Heart right ventricle (tissue), 16 donors: ENCODE measurements around the gene LYRM2. TPM values are rescaled to one million over a fixed set of nuclear protein-coding genes. Genes with fewer than 3 reads are reported as not detected.
A peak's percentile ranks its signal among the peaks of the same experiment; 100 is the strongest.

ENCODE experiments used
- ATAC-seq, 8 donors: fragments of 200-7000 bp; cut with Tn5 transposase; one replicate each; pipeline ENCODE4 v1.9.1; 2020; ENCODE audit warnings: mild to moderate bottlenecking in 8 of 8, moderate library complexity in 8 of 8, moderate number of reproducible peaks in 1 of 8
- DNase-seq, 2 donors: peaks; one replicate each; pipeline ENCODE4 v3.0.0-alpha.2; 2020
- H3K27ac ChIP-seq, 10 donors: fragments of 200-600 bp; sonication (generic) in 2 of 10; one replicate each; pipeline versions ENCODE4 v1.5.0 to v1.8.0; 2020 to 2022; ENCODE audit warnings: mild to moderate bottlenecking in 3 of 10
- H3K27me3 ChIP-seq, 7 donors: fragments of 200-600 bp; one replicate each; pipeline ENCODE4 v1.8.0; 2021 to 2022; ENCODE audit warnings: mild to moderate bottlenecking in 2 of 7
- H3K36me3 ChIP-seq, 9 donors: fragments of 200-600 bp; sonication (generic) in 1 of 9; one replicate each; pipeline versions ENCODE4 v1.5.0 to v1.8.0; 2020 to 2022; ENCODE audit warnings: mild to moderate bottlenecking in 2 of 9
- H3K4me1 ChIP-seq, 9 donors: fragments of 200-600 bp; sonication (generic) in 1 of 9; one replicate each; pipeline versions ENCODE4 v1.5.0 to v1.8.0; 2020 to 2022; ENCODE audit warnings: mild to moderate bottlenecking in 4 of 9
- H3K4me3 ChIP-seq, 10 donors: fragments of 200-600 bp; sonication (generic) in 2 of 10; one replicate each; pipeline versions ENCODE4 v1.5.0 to v1.8.0; 2020 to 2022; ENCODE audit warnings: mild to moderate bottlenecking in 7 of 10, moderate library complexity in 2 of 10
- H3K9me3 ChIP-seq, 11 donors: fragments of 200-600 bp in 10 of 11; sonication (generic) in 2 of 11; one replicate each; pipeline versions ENCODE4 v1.5.0 to v1.8.0; 2013 to 2022; ENCODE audit warnings: mild to moderate bottlenecking in 2 of 11, control low read depth in 1 of 11, moderate library complexity in 1 of 11
- WGBS, 2 donors: extraction: QIAGEN DNeasy Blood & Tissue Kit; methylation state at CpG; one replicate each; pipeline ENCODE4 v1.1.7; 2013; ENCODE audit warnings: inconsistent platforms in 1 of 2; 5-methylcytosine and 5-hydroxymethylcytosine counted together
- intact Hi-C, 10 donors: fragments of 100-400 bp; cut with DNase I; formaldehyde crosslinking; loops; one replicate each; pipeline versions ENCODE4 v1.11.1 to v1.14.2; 2022
- long read RNA-seq, 3 donors: library from polyadenylated mRNA; unstranded; transcript quantifications; one replicate each; pipeline ENCODE4 v2.0.0, GENCODE V29; 2020 to 2021
- polyA plus RNA-seq, 2 donors: library from polyadenylated mRNA; stranded (reverse); fragments of 200-250 nt; gene quantifications; one replicate each; pipeline ENCODE4 v1.2.3, GENCODE V29; 2013
- total RNA-seq, 10 donors: library from RNA; stranded (reverse); fragmentation: NEBNext Ultra II Directional in 3 of 10; extraction: Animal tissue kit (Norgen Biotek cat#: 25700) in 3 of 10; gene quantifications; one replicate each; pipeline versions ENCODE4 v1.2.1 to v1.2.4, GENCODE V29; 2021 to 2023
- TF ChIP-seq, protein P1 (sequence below), 9 donors: fragments of 200-600 bp; sonication (generic) in 2 of 9; IDR thresholded peaks; one replicate each; pipeline versions ENCODE4 v1.5.0 to v1.8.0; 2021 to 2022; ENCODE audit warnings: antibody characterized with exemption in 9 of 9, mild to moderate bottlenecking in 5 of 9, moderate library complexity in 1 of 9
- donor health status: Arrhythmogenic right ventricular cardiomyopathy.
- donor health status: ischemic (EF 13 %, LVEDD 7.1; RV severe dilation, severe dysfunction).
- donor health status: healthy with polysubstance abuse.
- donor health status: DM: no; HTN: yes; CAD: no.
- donor health status: DM: no; HTN: no; CAD: no.
- donor health status: ischemic (EF 25% LVEDD 6.9; RV normal size, moderate dysfunction).
- donor health status: ischemic (EF 25% LVEDD 5.7; RV mildly dilated, moderate dysfunction).
- donor health status: healthy.
- donor health status: DM: yes; HTN: yes; CAD: no.
- donor health status: Ischemic cardiomyopathy.
- donor health status: ischemic (EF 35%, LVEDD 5.7; RV mildly dilated, moderate dysfunction).
- donor health status: nonischemic (EF 11% LVEDD 7.7; RV severe dilation, severe dysfunction).
- donor health status: DM: yes; HTN: yes; CAD: no.
- donor health status: PGD.
- donor health status: ischemic (EF 29% LVEDD 5.4; RV normal size, mild dysfunction).
- donor health status: nonischemic (EF 23%, LVEDD 6.1; RV moderate dilation, normal function).

LYRM2 gene, protein sequence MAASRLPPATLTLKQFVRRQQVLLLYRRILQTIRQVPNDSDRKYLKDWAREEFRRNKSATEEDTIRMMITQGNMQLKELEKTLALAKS
- total RNA-seq (10 to 100 TPM; 36.2 to 58.2 (median 46.9) TPM), polyA plus RNA-seq (10 to 100 TPM; 10.9 to 16.4 TPM)
- long read RNA-seq, donor 1, full-length matches to known transcripts = 39 of 48 reads
- long read RNA-seq, donor 1, partial matches to known transcripts = 1 of 48 reads
- long read RNA-seq, donor 1, other reads (novel, unspliced or antisense) = 8 of 48 reads
- long read RNA-seq, donor 2, full-length matches to known transcripts = 47 of 54 reads
- long read RNA-seq, donor 2, partial matches to known transcripts = 0 of 54 reads
- long read RNA-seq, donor 2, other reads (novel, unspliced or antisense) = 7 of 54 reads
- long read RNA-seq, donor 3, full-length matches to known transcripts = 25 of 34 reads
- long read RNA-seq, donor 3, partial matches to known transcripts = 2 of 34 reads
- long read RNA-seq, donor 3, other reads (novel, unspliced or antisense) = 7 of 34 reads

DNA sequence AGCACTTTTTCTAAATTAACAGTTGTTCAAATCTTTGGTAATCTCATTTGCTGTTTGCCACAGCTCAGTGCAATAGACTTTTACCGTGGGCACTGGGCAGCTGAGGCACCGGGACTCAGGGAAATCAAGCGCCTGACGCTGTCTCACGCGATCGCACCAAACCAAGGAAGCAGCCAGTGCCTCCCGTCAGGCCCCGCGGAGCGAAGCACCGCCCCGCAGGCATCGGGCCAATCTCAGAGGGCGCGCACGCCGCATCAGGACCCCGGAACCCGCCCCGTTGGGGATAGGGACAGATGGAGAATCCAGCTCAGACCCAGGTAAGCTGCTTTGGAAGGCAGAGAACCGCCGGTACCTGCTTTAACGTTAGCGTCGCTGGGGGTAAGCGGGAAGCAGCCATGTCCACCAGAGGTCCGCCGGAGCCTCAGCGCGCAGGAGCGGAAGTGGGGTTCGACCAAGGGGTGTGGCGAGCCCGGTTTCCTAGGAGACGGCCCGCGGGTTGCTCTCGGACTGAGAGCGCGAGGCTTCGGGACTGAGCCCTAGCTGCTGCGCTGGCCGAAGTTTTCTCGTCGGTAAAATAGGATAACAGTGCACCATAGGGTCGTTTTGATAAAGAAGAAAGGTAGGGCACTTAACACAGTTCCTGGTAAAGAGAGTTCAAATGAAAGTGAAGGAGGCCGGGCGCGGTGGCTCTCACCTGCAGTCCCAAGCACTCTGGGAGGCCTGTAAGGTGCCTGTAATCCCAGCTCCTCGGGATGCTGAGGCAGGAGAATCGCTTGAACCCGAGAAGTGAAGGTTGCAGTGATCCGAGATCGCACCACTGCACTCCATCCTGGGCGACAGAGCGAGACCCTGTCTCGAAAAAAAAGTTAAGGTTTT lies at the start of gene LYRM2:
LYRM2 (minus strand) TSS at position 428 of the 876 bp plus-strand sequence; CDS start at position 397, 31 bp downstream.
- 1 to 3% methylated on average over 58 of the region's 58 CpGs for WGBS, 2 donors
- ATAC-seq (peak; percentile 99 to 100 (median 99)), DNase-seq (peak; percentile 95)
- Histone ChIP-seq H3K9me3 (no peaks in the 10 kb centered on the region), H3K36me3 (peaks cover 0 to 51% (median 3%) of the 10 kb centered on the region in 9 donors), H3K27me3 (no peaks in the 10 kb centered on the region), H3K27ac (peak within 1 kb of the TSS; percentile 87 to 95 (median 92)), H3K4me3 (peak within 1 kb of the TSS; percentile 63 to 81 (median 70)), H3K4me1 (peaks cover 3 to 27% (median 18%) of the 10 kb centered on the region in 9 donors)
- TF ChIP-seq, protein P1, sequence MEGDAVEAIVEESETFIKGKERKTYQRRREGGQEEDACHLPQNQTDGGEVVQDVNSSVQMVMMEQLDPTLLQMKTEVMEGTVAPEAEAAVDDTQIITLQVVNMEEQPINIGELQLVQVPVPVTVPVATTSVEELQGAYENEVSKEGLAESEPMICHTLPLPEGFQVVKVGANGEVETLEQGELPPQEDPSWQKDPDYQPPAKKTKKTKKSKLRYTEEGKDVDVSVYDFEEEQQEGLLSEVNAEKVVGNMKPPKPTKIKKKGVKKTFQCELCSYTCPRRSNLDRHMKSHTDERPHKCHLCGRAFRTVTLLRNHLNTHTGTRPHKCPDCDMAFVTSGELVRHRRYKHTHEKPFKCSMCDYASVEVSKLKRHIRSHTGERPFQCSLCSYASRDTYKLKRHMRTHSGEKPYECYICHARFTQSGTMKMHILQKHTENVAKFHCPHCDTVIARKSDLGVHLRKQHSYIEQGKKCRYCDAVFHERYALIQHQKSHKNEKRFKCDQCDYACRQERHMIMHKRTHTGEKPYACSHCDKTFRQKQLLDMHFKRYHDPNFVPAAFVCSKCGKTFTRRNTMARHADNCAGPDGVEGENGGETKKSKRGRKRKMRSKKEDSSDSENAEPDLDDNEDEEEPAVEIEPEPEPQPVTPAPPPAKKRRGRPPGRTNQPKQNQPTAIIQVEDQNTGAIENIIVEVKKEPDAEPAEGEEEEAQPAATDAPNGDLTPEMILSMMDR (IDR thresholded peaks at IDR 0.05) = peak in 4 of 9 donors; percentile 8 to 43 (median 34)
- intact Hi-C loops = no loop called here

DNA sequence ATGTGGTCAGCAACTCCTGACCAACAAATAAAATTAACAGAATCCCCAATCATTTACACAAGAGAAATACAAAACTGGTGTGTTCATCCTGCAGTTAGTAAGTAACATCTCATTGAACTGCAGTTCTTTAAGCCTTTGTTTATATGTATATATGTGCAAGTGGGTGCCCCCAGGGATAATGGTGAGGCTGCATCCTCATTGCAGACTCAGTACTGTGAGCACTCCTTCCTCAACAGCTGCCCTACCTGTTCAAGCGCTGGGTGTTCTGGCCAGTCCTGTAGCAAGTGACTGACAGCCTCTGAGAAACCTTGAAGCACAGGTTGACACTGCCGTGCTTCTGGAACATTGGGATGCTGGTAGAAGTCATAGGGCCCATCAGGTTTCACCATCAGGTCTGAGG lies 49.8 kb upstream of the LYRM2 start:
- H3K4me3 ChIP-seq = no peak overlapping the region
- 97 to 100% methylated on average over 2 of the region's 2 CpGs for WGBS, 2 donors
- H3K36me3 ChIP-seq = peaks cover 4 to 100% (median 45%) of the 10 kb centered on the region in 9 donors
- H3K4me1 ChIP-seq = peaks cover 3 to 20% (median 13%) of the 10 kb centered on the region in 9 donors
- ATAC-seq (no peak), DNase-seq (no peak)
- H3K27ac ChIP-seq = no peak overlapping the region
- no peaks in the 10 kb centered on the region for H3K9me3 ChIP-seq
- intact Hi-C loops = no loop called here
- H3K27me3 ChIP-seq = no peaks in the 10 kb centered on the region
- TF ChIP-seq, protein P1 (IDR thresholded peaks at IDR 0.05) = no peak

- no peak for DNase-seq
- no peaks in the 10 kb centered on the region for H3K9me3 ChIP-seq
- 98% methylated on average over 2 of the region's 2 CpGs for WGBS, 2 donors
- ATAC-seq = no peak
- no peaks in the 10 kb centered on the region for H3K27me3 ChIP-seq
- H3K4me3 ChIP-seq = no peak overlapping the region
- intact Hi-C loops = no loop called here
- H3K27ac ChIP-seq = no peak overlapping the region
- peaks cover 3 to 27% (median 10%) of the 10 kb centered on the region in 9 donors for H3K4me1 ChIP-seq
- peaks cover 4 to 100% (median 36%) of the 10 kb centered on the region in 9 donors for H3K36me3 ChIP-seq
- TF ChIP-seq, protein P1 (IDR thresholded peaks at IDR 0.05) = no peak
Measured at GRCh38 chr6:89685311-89685710, 46.8 kb upstream of the LYRM2 start.

DNA sequence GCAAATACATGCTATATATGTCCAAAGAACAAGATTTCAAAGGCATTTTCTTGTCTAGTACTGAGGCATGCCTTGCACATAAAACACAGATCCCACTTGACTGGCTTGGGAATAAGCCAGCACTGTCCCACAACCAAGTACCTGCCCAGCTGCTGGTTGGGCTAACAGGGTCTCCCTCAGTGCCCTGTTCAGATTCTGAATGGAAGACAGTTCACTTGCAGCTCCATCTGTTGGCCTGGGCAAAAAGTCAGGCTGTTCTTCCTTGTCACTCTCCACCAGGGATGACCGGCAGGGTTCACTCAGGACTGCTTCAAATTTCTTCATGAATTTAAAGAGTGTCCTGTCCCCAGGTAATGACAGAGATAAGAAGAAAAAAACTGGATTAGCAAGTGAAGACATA lies 44.4 kb upstream of the LYRM2 start:
- TF ChIP-seq, protein P1 (IDR thresholded peaks at IDR 0.05) = no peak
- no peak overlapping the region for H3K4me3 ChIP-seq
- ATAC-seq (no peak), DNase-seq (no peak)
- H3K27me3 ChIP-seq = no peaks in the 10 kb centered on the region
- WGBS, 2 donors = 91 to 100% methylated on average over 1 of the region's 1 CpG
- intact Hi-C loops = no loop called here
- H3K27ac ChIP-seq = no peak overlapping the region
- peaks cover 0 to 19% (median 6%) of the 10 kb centered on the region in 9 donors for H3K4me1 ChIP-seq
- no peaks in the 10 kb centered on the region for H3K9me3 ChIP-seq
- peaks cover 4 to 100% (median 39%) of the 10 kb centered on the region in 9 donors for H3K36me3 ChIP-seq
